Keratinocyte (primary cell): Measurements from ENCODE around the gene SAMD4A.

Experiments
- CTCF ChIP-seq, 3 experiments: IDR thresholded peaks in 1 of 3; conservative IDR thresholded peaks in 1 of 3; optimal IDR thresholded peaks in 1 of 3; 2 replicates in 2 of 3; 3 replicates in 1 of 3; pipeline versions ENCODE3 to v1.5.1; 2011; ENCODE audit warnings: low read length in 3 of 3, mild to moderate bottlenecking in 3 of 3, moderate library complexity in 2 of 3, control low read depth in 1 of 3, inconsistent platforms in 1 of 3; ENCODE audit not compliant: insufficient read depth in 2 of 3; ENCODE audit errors: extremely low read depth in 1 of 3
- EZH2 ChIP-seq: IDR thresholded peaks from one replicate; pipeline ENCODE4 v1.6.1; 2012; ENCODE audit warnings: inconsistent platforms, mild to moderate bottlenecking, low read length, moderate library complexity

GRCh38 chr14:54570047-54570446 lies 3.1 kb downstream of the SAMD4A start:
- TF ChIP-seq CTCF (optimal IDR thresholded peaks at IDR 0.05 in 1 of 3, IDR thresholded peaks at IDR 0.05 in 1 of 3, conservative IDR thresholded peaks at IDR 0.05 in 1 of 3; ENCODE audit: extremely low read depth in 1 of 3, insufficient read depth in 2 of 3, low read length in 3 of 3), result no peak
- no peak for TF ChIP-seq EZH2
